NCI-H2196 treated with DMSO at 0.1 percent for 48 hours (cell line): Measurements from ENCODE around the gene COPS3.

ENCODE experiments used
- DNase-seq: peaks from one replicate; lab custom pipeline; 2025; ENCODE audit not compliant: unreplicated experiment; lab: John Stamatoyannopoulos, UW

Gene COPS3

DNA sequence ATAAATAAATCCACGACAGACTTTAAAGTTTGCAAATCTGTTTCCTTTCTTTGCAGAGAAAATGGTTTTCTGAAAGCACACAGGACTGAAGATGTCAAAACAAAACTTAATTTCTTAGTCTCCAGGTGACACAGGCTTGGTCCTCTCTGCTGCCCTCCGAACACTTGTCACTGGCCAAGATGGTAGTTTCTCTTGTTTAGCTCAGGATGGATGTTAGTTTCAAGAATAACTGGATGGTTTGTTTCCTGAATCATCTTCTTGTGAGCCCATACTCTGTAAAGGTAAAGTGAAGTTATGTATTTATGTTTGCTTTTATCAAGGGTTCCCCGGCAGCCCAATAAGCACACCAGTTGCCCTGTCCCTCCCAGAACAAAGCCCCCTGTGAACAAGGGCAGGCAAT is 34.2 kb downstream of the COPS3 start:
- DNase-seq, result no peak

DNA sequence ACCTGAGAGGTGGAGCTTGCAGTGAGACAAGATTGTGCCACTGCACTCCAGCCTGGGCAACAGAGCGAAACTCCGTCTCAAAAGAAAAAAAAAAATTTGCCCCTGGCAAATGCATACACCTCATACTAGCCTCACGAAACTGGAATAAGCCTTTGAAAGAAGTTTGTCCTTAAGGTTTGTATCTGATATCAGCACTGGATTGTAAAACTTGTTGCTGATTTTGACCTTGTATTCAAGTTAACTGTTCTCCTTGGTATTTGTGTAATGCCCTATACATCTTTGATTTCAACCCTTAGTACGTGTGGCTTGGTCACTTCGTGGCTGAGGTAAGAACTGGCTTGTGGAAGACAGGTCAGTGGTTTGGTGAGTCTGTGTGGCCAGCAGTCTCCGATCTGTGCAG is 37.9 kb downstream of the COPS3 start:
- DNase-seq, result no peak

DNA sequence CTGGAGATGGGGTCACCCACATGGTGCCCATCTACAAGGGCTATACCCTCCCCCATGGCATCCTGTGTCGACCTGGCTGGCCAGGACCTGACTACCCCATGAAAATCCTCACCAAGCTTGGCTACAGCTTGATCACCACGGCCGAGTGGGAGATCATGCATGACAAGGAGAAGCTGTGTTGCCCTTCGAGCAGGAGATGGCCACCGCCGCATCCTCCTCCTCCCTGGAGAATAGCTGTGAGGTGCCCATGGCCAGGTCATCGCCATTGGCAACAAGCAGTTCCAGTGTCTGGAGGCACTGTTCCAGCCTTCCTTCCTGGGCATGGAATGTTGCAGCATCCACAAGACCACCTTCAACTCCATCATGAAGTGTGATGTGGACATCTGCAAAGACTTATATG is 38.8 kb downstream of the COPS3 start:
- DNase-seq, result no peak

DNA sequence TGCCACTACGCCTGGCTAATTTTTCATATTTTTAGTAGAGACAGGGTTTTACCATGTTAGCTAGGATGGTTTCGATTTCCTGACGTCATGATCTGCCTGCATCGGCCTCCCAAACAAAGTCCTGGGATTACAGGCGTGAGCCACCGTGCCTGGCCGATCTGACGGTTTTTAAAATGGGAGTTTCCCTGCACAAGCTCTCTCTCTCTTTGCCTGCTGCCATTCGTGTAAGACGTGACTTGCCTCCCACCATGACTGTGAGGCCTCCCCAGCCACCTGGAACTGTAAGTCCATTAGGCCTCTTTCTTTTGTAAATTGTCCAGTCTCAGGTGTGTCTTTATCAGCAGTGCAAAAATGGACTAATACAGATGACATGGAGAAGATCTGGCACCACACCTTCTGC is 39.4 kb downstream of the COPS3 start:
- no peak for DNase-seq

DNA sequence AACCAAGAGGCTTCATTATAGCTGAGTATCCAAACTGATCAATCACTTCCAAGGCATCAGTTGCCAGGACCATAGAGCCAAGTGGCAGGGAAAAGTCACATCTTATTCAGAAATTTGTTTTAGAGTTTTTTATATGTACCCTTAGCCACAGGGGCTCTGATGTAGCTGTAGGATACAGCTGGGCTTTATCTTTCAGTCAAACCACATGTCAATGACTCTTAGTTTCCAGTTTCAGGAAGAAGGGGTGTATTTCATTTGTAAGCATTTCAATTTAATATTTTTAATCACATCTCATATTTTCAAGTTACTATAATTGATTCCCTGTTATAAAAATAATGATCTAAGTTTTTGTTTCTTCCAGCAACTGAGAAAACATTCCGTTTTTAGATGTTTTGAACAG is 41.2 kb downstream of the COPS3 start:
- DNase-seq, result no peak

DNA sequence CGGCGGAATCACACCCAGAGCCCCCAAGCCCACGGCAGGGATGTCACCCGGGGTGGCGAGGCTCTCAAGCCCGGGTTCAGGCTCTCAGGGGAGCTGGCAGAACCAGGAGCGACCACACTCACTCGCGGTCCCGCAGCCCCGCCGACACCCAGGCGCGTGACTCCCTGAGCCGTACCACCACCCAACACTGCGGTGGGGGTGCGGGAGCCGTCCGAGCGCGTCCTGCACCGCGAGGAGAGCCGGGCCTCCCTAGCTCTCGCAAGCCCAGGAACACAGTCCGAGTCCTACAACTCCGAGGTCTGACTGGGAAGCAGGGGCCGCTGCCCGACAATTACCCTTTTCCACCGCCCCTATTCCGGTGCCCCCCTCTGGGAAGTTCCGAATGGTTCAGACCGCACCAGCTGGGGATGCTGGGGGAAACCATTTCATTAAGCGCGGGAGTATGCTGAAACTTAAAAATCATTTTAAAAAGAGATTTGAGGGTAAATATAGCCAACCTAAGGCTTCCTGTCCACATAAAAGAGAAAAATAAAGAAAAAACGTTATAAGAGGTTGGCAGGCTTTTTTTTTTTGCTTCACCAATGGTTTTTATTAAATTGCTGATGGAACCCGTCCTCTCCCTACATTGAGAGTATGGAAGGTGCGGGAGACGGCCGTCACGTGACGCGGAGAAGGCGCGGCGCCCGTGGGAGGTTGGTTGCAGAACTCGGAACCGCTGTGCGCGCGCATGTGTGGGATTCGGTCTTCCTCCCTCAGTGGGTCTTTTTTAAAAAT is 43.8 kb downstream of the COPS3 start, which contains the start of gene FLCN:
TSS of gene FLCN (minus strand) at position 143 of the 774 bp plus-strand sequence. CDS start 9,031 bp downstream, outside the sequence.
- DNase-seq, result peak; percentile 42

DNA sequence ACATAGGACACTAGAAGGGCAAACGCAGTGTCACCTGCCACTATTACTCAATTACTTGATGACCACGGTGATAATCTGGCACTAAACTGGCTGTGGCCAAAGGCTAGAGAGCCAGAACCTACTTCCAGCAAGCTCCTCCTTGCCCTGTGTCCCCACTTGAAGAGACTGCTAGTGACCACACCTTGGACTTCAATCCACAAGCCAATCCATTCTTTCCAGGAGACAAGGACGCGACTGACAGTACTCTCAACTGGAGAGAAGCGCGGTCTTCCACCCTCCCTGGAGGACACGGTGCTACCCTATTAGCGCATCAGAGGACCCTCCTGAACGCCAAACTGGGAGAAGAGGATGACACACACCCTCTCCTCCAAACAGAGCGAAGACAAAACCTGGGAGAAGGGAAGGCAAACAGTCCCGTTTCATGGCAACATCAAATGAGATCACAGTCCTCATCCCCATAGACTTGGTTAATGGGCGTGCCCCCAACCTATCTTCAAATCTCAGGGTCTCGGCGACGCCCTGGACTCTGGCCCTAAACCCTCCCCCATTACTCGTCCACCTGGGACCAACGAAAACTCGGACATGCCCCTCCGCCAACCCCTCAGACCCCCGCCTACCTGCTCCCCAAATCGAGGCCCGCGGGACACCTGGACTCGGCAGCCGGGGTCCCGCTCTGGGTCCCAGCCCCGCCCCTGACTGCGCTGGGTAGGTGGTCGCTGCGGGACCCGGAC is 44.6 kb downstream of the COPS3 start:
- no peak for DNase-seq

DNA sequence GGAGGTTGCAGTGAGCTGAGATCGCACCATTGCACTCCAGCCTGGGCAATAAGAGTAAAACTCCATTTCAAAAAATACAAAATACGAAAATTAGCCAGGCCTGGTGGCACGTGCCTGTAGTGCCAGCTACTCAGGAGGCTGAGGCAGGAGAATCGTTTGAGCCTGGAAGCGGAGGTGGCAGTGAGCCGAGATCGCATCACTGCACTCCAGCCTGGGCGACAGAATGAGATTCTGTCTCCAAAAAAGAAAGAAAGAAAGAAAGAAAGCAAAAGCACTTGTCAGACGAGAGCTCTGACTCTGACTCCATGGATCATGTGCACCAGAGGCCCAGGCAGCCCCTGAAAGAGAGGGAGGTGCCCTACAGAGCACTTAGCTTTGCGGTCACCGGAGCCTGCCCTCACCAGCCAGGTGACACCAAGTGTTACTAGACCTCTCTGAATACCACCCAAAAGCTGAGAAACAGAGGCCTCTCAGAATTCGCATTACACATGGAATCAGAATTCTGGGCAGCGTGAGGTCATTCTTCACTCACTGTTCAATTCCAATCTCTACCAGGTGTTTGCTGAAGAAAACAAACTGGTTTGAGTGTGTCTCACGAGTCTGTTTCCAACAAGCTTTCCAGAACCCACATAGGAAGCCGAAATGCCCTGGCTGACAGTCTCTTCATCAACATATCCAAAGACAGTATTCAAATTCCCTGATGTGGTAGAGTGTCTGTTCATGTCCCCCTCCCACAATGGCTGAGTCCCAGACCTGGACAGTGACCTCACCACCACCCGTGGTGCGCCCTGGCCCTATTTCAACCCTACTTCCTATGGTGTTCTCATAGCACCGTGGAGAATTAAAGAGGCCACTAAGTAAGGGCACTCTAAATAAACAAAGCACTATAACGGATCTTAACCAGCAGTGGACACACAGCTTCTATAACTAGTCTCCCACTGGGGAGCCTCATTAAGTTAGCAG is 45.6 kb downstream of the COPS3 start:
- peak; percentile 12 for DNase-seq

DNA sequence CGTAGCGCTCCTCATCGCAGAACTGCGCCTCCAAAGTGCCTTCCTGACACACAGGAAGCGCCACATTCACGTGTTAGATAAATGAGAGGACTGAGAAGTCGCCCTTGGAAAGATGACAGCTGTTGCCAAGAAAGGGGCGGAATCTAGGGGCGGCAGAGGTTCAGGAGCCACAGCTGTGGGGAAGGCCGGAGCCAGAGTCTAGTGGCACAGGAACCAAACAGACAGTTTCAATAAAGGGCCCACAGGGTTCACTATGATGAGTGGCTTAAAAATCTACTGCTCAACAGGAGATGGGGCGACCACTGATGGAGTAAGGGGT is 48.8 kb downstream of the COPS3 start:
- DNase-seq, result no peak

DNA sequence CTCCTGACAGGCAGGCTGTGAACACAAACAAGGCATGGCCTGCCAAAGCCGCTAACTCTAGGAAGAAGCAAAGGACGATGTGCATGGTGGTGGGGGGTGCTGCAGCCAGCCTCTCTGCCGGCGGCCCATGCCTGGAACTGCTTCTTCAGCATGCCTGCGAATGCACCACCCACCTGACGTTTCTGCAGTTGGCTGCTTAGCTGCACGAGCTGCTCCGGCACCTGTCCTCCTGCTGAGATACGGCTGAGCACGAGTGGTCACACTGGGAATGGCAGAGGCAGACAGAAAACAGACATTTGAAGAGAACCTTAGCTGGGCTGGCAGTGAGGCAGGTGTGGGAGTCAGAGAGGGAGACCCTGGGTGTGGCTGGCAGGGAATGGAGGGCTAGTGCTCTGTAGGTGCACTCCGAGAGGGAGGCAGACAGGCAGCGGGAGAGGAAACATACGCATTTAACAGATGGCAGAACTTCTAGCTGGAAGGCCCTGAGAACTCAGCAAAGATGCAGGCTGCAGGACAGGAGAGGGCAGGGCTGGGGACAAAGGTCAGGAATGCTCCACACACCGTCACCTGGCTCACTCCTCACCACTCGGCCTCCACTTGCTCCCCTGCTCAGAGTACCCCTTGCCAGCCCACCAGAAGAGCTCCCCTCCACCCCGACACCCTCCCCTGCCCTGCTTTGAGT is 49.3 kb downstream of the COPS3 start:
- no peak for DNase-seq

DNA sequence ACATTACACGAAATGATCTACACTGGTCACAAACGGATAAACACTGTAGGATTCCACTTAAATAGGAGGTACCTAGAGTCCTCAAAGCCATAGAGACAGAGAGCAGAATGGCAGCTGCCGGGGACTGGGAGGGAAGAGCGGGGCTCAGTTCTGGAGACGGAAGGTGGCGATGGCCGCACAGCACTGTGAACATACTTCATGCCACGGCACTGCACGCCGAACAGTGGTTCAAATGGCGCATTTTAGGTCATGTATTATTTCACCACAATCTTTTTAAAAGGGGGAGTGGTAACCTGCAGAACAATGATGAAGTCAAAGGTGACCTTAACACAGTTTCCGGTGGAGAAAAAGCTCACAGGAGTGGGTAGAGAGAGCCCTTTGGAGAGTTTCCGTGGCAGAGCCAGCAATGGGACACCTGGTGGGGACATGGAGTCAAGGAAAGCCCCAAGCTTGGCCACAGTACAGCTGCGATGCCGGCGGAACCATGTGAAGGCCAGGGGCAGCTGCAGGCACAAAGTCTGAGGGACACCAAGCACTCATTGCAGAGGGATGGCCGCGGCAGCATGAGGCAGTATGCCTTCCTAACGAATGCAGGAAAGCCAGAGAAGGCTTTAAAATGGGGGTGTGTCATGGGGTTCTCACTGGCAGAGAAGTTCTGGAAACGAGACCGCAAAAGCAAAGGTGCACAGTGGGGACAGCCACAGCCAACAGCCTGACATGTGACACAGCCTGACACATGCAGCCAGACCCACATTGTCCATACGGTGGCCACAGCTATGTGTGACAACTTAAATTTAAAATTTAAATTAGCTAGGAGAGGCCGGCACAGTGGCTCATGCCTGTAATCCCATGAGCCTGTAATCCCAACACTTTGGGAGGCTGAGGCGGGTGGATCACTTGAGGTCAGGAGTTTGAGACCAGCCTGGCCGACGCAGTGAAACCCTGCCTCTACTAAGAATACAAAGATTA is 51.3 kb downstream of the COPS3 start:
- no peak for DNase-seq

DNA sequence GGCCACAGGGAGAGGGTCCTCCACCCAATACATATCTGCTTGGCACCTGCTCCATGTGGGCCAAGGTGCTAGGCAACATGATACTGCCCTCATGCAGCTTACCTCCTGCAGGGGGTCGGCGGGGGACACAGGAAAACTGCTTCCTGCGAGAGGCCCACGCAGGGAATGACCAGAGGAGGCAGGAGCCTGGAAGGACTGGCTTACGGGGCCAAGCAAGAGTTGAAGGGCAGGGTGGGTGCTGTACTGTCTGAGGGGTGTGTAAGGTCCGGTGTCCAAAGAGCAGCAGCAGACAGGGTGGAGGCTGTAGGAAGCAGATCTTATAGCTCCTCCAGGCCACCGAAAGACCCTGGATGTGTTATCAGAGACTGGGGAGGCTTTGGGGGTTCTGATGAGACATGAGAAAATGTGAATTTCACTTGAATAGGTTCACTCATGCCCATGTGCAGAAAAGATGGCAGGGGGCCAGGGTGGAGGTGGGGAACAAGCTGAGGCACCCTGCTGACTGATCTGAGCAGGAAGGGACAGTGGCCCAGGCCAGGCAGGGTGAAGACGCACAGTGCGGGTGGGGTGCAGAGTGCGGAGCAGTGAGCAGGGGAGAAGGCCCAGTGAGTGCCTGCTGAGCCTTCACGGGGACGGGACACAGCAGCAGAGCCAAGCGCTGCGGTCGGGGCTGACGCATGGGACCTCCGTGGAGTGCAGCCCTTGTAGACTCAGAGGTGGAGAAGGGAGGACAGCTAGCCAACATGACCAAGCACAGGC is 52.3 kb downstream of the COPS3 start:
- DNase-seq, result no peak

DNA sequence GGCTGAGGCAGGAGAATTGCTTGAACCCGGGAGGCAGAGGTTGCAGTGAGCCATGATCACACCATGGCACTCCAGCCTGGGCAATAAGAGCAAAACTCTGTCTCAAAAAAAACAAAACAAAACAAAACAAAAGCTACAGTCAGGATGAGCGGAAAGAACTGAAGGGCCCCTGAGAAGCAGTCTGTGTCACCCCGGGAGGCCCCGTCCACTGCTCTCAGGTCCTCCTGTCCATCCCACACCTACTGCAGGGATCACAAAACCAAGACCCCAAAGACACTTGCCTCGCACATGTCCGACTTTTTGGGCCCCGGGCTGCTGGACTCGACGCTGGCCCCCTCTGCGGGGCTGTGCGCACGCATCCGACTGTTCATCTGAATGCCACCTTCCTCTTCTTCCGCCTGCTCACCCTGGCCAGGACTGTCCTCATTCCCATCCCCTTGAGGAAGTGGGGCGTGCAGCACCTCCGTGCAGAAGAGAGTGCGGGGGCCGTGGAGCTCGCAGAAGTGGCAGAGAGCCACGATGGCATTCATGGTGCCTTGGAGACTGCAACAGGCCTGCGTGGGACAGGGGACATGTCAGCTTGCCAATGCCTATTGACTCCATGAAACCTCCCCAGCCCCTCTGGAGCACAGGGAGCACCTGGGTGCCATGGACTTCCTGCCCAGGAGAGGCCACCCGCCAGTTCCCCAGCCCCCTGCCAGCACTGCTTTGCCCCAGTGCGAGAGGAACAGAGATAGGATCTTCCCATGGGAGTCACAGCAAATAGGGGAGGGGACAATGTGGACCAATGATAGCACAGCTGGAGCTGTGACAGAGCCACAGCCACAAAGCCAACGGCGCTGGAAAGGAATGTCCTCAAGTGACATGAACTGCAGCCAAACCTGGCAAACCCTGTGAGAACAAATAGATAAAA is 53.2 kb downstream of the COPS3 start:
- DNase-seq, result no peak

DNA sequence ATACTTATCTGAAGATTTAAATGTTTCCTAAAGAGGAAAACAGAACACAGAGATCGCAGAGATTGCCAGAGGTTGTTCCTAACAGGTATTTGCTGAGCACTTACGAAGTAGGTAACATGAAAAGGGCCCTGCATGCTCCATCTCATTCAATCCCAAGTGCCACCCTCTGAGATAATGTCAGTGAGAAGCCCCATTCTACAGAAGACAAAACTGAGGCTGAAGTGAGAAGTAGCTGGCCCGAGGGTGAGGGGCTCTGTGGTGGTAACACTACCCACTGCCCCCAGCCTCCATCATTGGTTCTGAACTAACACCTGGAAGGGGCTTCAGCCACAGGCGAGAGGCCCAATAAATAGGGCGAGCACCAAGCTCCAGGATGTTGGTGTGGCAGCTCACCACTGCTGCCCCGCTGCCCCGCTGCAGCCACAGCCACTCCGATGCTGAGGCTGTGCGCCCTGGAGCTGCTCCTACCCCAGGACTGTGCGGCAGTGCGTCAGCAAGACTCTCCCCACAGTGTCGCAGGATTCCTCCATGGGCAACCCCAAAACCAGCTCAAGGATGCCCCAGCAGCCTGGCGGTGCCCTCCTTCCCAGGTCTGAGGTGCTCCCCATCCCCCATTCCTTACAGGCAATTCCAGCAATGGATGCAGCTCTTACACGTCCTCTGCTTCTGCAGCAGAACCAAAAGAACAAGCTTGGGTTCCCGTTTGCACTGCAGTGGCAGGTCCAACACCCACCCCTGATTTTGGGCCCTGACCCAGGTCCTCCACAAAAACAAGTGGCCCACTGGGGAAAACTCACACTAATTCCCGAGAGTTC is 54.4 kb downstream of the COPS3 start:
- DNase-seq, result no peak

DNA sequence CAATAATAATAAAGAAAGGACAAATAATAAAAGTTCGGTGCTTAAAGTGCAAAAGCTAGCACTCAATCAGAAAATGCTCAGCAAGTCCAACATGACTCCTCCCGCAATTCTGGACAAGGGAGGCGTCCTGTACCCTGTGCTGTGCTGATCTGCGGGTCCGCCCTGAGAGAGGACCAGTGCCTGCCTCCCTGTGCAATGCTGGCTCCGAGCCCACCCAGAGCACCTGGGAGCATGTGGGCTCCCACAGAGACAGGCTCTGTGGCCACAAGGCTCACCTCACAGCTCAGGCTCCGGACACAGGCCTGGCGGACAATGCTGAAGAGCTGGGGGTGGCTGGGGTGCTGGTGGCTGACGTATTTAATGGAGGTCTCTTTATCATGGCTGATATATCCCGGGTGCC is 55.1 kb downstream of the COPS3 start:
- DNase-seq, result no peak

DNA sequence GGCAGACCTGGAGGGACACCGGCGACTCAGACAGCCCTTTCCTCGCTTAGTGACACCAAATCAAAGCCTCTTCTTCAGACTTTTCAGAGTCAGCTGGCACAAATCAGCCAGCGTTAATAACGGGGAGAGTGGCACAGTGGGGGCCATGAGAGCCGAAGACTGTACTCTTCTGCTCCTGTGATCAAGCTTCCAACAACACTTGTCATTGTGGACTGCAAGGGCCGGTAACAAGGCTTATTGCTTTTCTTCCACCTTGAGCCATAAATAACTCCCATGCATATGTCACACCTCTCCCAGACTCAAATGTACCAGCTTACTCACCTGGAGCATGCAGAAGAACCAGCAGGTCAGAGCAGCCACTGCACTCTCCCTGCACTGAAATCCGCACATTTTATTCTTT is 56.9 kb downstream of the COPS3 start:
- no peak for DNase-seq

DNA sequence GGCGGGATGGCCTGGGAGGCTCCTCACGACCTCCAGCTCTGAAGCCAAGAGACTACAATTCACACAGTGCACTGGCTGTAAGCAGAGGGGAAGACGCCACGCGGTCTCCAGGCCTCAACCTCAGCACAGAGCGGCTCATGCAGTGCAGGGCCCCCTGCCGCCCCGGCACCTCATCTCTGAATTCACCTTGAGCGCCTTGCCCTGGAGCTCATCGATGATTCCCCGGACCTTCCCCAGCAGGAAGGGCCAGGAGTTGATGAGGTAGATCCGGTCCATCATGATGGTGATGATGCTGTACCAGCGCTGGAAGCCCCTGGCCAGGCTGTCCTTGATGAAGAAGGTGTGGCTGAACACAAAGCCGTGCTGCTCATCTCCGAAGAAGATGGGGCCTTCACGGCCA is 57.3 kb downstream of the COPS3 start:
- DNase-seq, result no peak
